ENCODE results near the gene AFG1L.
"Not testable (repeated sequence)": the region's sequence is repeated elsewhere in the genome, so short reads cannot be mapped to it uniquely, and the experiment has no call there.

The AFG1L gene

GRCh38 chr6:108288742-108289141, 6.1 kb upstream of the AFG1L start:
- DNase-seq (ENCODE audit: low spot score): no peak

- DNase-seq (ENCODE audit: low spot score): no peak
Observed at GRCh38 chr6:108291091-108291490, 3.8 kb upstream of the AFG1L start.

GRCh38 chr6:108292561-108292960, 2.3 kb upstream of the AFG1L start:
- not testable (repeated sequence) for DNase-seq (ENCODE audit: low spot score)

GRCh38 chr6:108293527-108294296, 1.1 kb upstream of the AFG1L start:
- no peak for DNase-seq (ENCODE audit: low spot score)

GRCh38 chr6:108294297-108294726, 542 bp upstream of the AFG1L start:
- no peak for DNase-seq (ENCODE audit: low spot score)

GRCh38 chr6:108295676-108296075, 822 bp downstream of the AFG1L start:
- DNase-seq (ENCODE audit: low spot score): no peak

GRCh38 chr6:108302386-108302785, 7.5 kb downstream of the AFG1L start:
- no peak for DNase-seq (ENCODE audit: low spot score)

- DNase-seq (ENCODE audit: low spot score): no peak
Observed at GRCh38 chr6:108304646-108305045, 9.8 kb downstream of the AFG1L start.

GRCh38 chr6:108308641-108309040, 13.8 kb downstream of the AFG1L start:
- DNase-seq (ENCODE audit: low spot score): not testable (repeated sequence)

GRCh38 chr6:108309844-108310243, 15.0 kb downstream of the AFG1L start:
- no peak for DNase-seq (ENCODE audit: low spot score)

- DNase-seq (ENCODE audit: low spot score): no peak
Observed at GRCh38 chr6:108312605-108313004, 17.8 kb downstream of the AFG1L start.

- no peak for DNase-seq (ENCODE audit: low spot score)
Observed at GRCh38 chr6:108321253-108321747, 26.4 kb downstream of the AFG1L start.

GRCh38 chr6:108322728-108323127, 27.9 kb downstream of the AFG1L start:
- no peak for DNase-seq (ENCODE audit: low spot score)

- DNase-seq (ENCODE audit: low spot score): no peak
Observed at GRCh38 chr6:108323710-108324466, 29.0 kb downstream of the AFG1L start.

GRCh38 chr6:108330221-108330785, 35.4 kb downstream of the AFG1L start:
- not testable (repeated sequence) for DNase-seq (ENCODE audit: low spot score)

GRCh38 chr6:108330806-108331205, 36.0 kb downstream of the AFG1L start:
- no peak for DNase-seq (ENCODE audit: low spot score)

- no peak for DNase-seq (ENCODE audit: low spot score)
Observed at GRCh38 chr6:108331982-108332381, 37.1 kb downstream of the AFG1L start.

- no peak for DNase-seq (ENCODE audit: low spot score)
Observed at GRCh38 chr6:108336971-108337370, 42.1 kb downstream of the AFG1L start.

- no peak for DNase-seq (ENCODE audit: low spot score)
Observed at GRCh38 chr6:108337721-108338120, 42.9 kb downstream of the AFG1L start.

- DNase-seq (ENCODE audit: low spot score): no peak
Observed at GRCh38 chr6:108341372-108341771, 46.5 kb downstream of the AFG1L start.

GRCh38 chr6:108343894-108344293, 49.0 kb downstream of the AFG1L start:
- DNase-seq (ENCODE audit: low spot score): no peak

- peak; percentile 4 for DNase-seq (ENCODE audit: low spot score)
Observed at GRCh38 chr6:108348655-108349349, 53.9 kb downstream of the AFG1L start.
